Endodermal cell (in vitro differentiated cells): ENCODE measurements around the gene BANF1. TPM values are rescaled to one million over a fixed set of nuclear protein-coding genes. Genes with fewer than 3 reads are reported as not detected.
A peak's percentile ranks its signal among the peaks of the same experiment; 100 is the strongest.

Experiments used
- DNase-seq: peaks from one replicate; pipeline ENCODE4 v3.0.0-alpha.2; 2017
- H3K27ac ChIP-seq: 2 replicates; pipeline ENCODE4 v1.5.1; 2013; ENCODE audit warnings: mild to moderate bottlenecking, low read depth, low read length, moderate library complexity
- H3K27me3 ChIP-seq: 2 replicates; pipeline ENCODE4 v1.6.1; 2013; ENCODE audit warnings: mild to moderate bottlenecking, low read length, moderate library complexity; ENCODE audit not compliant: insufficient read depth, control insufficient read depth, poor library complexity, severe bottlenecking
- H3K36me3 ChIP-seq: 2 replicates; pipeline ENCODE4 v1.7.0; 2013; ENCODE audit warnings: mild to moderate bottlenecking, low read length, moderate library complexity; ENCODE audit not compliant: control insufficient read depth, insufficient read depth
- H3K4me1 ChIP-seq: one replicate; pipeline ENCODE4 v1.7.0; 2013; ENCODE audit warnings: low read length; ENCODE audit not compliant: control insufficient read depth, insufficient read depth
- H3K4me3 ChIP-seq: 2 replicates; pipeline ENCODE4 v1.5.1; 2013; ENCODE audit warnings: mild to moderate bottlenecking, low read length, moderate library complexity
- H3K9ac ChIP-seq: 2 replicates; pipeline ENCODE4 v1.6.1; 2013; ENCODE audit warnings: mild to moderate bottlenecking, low read length, moderate library complexity; ENCODE audit not compliant: poor library complexity, severe bottlenecking; ENCODE audit errors: extremely low read depth
- H3K9me3 ChIP-seq: 2 replicates; pipeline ENCODE4 v1.6.1; 2013; ENCODE audit warnings: mild to moderate bottlenecking, low read length, moderate library complexity; ENCODE audit not compliant: control insufficient read depth
- H3K27ac Mint-ChIP-seq: 2 replicates; pipeline ENCODE4 v1.8.0; 2020; ENCODE audit warnings: mixed read lengths
- H3K27me3 Mint-ChIP-seq: 2 replicates; pipeline ENCODE4 v1.8.0; 2021; ENCODE audit warnings: mild to moderate bottlenecking, mixed read lengths; ENCODE audit not compliant: insufficient read depth
- H3K36me3 Mint-ChIP-seq: 2 replicates; pipeline ENCODE4 v1.8.0; 2020; ENCODE audit warnings: low read depth, mixed read lengths
- H3K4me1 Mint-ChIP-seq: 2 replicates; pipeline ENCODE4 v1.8.0; 2020; ENCODE audit warnings: mixed read lengths
- H3K4me3 Mint-ChIP-seq: 2 replicates; pipeline ENCODE4 v1.8.0; 2020; ENCODE audit warnings: mild to moderate bottlenecking, moderate library complexity, mixed read lengths
- H3K9me3 Mint-ChIP-seq: 2 replicates; pipeline ENCODE4 v1.8.0; 2020; ENCODE audit warnings: mild to moderate bottlenecking, mixed read lengths
- WGBS, 2 experiments: methylation state at CpG; one replicate each; pipeline versions ENCODE4 v1.1.5 to v1.1.7; 2013; ENCODE audit warnings: missing lambda C conversion rate in 2 of 2, mixed read lengths in 1 of 2; ENCODE audit not compliant: insufficient coverage in 1 of 2, insufficient read length in 1 of 2; 5-methylcytosine and 5-hydroxymethylcytosine counted together
- total RNA-seq, 2 donors: library from RNA; stranded (reverse); fragmentation: NEBNext Ultra II Directional in 1 of 2; extraction: Animal tissue kit (Norgen Biotek cat#: 25700) in 1 of 2; gene quantifications; 2 replicates in 1 of 2; 3 replicates in 1 of 2; pipeline ENCODE4 v1.2.1, GENCODE V29; 2021
- TF ChIP-seq, protein P1 (sequence below): fragments of 200-600 bp; sonication (generic); conservative IDR thresholded peaks from 2 replicates; pipeline ENCODE4 v1.5.0; 2021; ENCODE audit warnings: antibody characterized with exemption, mild to moderate bottlenecking

BANF1 gene
- total RNA-seq, 2 donors from 2014 or later: 348 to 409 TPM

DNA sequence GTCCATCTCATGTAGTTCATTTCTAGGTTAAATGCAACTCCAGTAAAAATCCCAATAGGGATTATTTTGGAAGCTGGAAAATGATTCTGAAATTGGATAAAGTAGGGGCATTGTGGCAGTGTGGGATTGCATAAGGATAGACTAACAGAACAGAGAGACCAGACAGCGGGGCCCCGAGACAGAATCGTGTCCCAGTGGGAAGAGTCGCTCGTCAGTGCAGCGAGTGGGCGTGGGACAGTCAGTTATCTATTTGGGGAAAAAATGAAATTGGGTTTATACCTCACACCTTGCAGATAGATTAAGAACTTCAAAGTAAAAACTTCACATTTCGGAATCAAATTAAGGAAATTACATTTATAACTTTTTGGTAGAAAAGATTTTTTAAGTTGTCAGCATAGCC, 30.2 kb upstream of the BANF1 start:
- H3K4me3 Mint-ChIP-seq: no peak overlapping the region
- H3K27ac Mint-ChIP-seq: no peak overlapping the region
- H3K9me3 ChIP-seq: no peaks in the 10 kb centered on the region
- no peak for DNase-seq
- peaks cover 68% of the 10 kb centered on the region for H3K36me3 Mint-ChIP-seq
- no peak overlapping the region for H3K4me3 ChIP-seq
- no peaks in the 10 kb centered on the region for H3K27me3 Mint-ChIP-seq
- no peaks in the 10 kb centered on the region for H3K27me3 ChIP-seq
- H3K4me1 ChIP-seq: no peaks in the 10 kb centered on the region
- H3K9ac ChIP-seq: no peak overlapping the region
- no peaks in the 10 kb centered on the region for H3K9me3 Mint-ChIP-seq
- H3K27ac ChIP-seq: no peak overlapping the region
- TF ChIP-seq, protein P1, sequence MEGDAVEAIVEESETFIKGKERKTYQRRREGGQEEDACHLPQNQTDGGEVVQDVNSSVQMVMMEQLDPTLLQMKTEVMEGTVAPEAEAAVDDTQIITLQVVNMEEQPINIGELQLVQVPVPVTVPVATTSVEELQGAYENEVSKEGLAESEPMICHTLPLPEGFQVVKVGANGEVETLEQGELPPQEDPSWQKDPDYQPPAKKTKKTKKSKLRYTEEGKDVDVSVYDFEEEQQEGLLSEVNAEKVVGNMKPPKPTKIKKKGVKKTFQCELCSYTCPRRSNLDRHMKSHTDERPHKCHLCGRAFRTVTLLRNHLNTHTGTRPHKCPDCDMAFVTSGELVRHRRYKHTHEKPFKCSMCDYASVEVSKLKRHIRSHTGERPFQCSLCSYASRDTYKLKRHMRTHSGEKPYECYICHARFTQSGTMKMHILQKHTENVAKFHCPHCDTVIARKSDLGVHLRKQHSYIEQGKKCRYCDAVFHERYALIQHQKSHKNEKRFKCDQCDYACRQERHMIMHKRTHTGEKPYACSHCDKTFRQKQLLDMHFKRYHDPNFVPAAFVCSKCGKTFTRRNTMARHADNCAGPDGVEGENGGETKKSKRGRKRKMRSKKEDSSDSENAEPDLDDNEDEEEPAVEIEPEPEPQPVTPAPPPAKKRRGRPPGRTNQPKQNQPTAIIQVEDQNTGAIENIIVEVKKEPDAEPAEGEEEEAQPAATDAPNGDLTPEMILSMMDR: no peak
- H3K4me1 Mint-ChIP-seq: peaks cover 5% of the 10 kb centered on the region
- H3K36me3 ChIP-seq: peaks cover 46% of the 10 kb centered on the region
- 98 to 100% methylated on average over 3 to 7 of the region's 8 CpGs for WGBS, 2 experiments

DNA sequence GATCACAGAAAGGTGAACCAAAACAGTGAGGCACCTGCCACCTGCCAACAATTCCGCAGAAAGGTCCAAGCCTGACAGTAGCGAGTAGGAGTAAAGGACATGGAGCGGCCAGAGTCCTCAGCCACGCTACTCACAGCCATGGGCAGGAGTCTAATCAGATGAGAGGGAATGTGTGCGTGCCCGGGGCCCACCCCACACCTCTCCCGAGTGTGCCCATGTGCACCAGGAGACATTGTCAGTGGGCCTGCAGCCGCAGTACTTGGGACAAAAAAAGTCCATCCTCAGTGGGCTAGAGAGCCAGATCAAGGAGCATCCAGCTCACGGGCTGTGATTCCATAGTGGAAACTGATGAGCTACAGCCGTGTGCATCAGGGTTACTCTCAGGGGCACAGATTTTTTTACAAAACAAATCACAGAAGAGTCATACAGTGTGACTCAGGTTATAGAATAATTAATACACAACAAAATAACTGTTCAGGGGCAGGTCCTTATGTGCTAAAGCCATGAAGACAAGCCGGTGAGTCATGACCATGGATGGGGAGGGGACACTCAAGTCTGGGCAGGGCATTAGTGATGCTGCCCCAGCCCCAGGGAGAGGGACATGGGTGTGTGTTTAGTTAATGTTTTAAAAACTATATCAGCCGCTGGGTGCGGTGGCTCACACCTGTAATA, 28.7 kb upstream of the BANF1 start:
- TF ChIP-seq, protein P1: no peak
- no peaks in the 10 kb centered on the region for H3K9me3 Mint-ChIP-seq
- Histone ChIP-seq H3K9ac (no peak overlapping the region), H3K36me3 (peaks cover 35% of the 10 kb centered on the region), H3K4me1 (no peaks in the 10 kb centered on the region), H3K27ac (no peak overlapping the region), H3K4me3 (no peak overlapping the region), H3K27me3 (no peaks in the 10 kb centered on the region), H3K9me3 (no peaks in the 10 kb centered on the region)
- no peak overlapping the region for H3K27ac Mint-ChIP-seq
- peaks cover 5% of the 10 kb centered on the region for H3K4me1 Mint-ChIP-seq
- no peaks in the 10 kb centered on the region for H3K27me3 Mint-ChIP-seq
- no peak for DNase-seq
- H3K4me3 Mint-ChIP-seq: no peak overlapping the region
- H3K36me3 Mint-ChIP-seq: peaks cover 60% of the 10 kb centered on the region
- WGBS, 2 experiments: 92 to 100% methylated on average over 9 to 13 of the region's 13 CpGs

DNA sequence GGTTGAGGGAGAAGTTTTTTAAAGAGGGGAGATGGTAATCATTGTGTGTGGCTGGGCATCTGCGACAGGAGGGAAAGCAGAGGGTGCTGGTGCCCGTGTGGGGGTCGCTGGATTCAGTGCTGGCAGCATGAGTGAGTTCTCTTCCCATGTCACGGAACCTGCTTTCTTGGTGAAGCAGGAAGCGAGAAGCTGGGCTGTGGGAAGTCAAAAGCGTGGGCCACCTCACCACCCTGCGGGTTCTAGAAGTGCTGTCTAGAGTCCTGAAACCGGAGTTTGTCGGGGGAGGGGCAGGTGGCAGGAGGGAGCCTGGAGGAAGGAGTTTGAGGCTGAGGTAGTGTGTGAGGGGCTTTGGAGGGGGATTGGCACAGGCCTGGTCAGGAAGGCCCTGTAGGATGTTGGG, 26.5 kb upstream of the BANF1 start:
- Mint-ChIP-seq H3K4me3 (no peak overlapping the region), H3K27ac (peak overlapping the region; percentile 54), H3K4me1 (peaks cover 5% of the 10 kb centered on the region), H3K9me3 (no peaks in the 10 kb centered on the region), H3K27me3 (no peaks in the 10 kb centered on the region), H3K36me3 (peaks cover 58% of the 10 kb centered on the region)
- Histone ChIP-seq H3K4me3 (no peak overlapping the region), H3K27me3 (no peaks in the 10 kb centered on the region), H3K27ac (no peak overlapping the region), H3K4me1 (no peaks in the 10 kb centered on the region), H3K9ac (no peak overlapping the region), H3K9me3 (no peaks in the 10 kb centered on the region), H3K36me3 (peaks cover 22% of the 10 kb centered on the region)
- TF ChIP-seq, protein P1: no peak
- no peak for DNase-seq
- WGBS, 2 experiments: 97 to 98% methylated on average over 7 to 9 of the region's 9 CpGs
